HCT116 (cell line): ENCODE data around the gene PSD. TPM values are rescaled to one million over a fixed set of nuclear protein-coding genes. Genes with fewer than 3 reads are reported as not detected.

Experiments
- ATAC-seq: fragments of 200-7000 bp; cut with Tn5 transposase; 2 replicates; pipeline ENCODE4 v1.9.1; 2020; ENCODE audit warnings: mild to moderate bottlenecking, moderate library complexity
- BruUV-seq: library from RNA; stranded (reverse); fragments of 400-500 nt; replicated peaks from 2 replicates; lab custom pipeline; 2021; lab: Mats Ljungman, UMichigan
- CTCF ChIA-PET: fragments of 300-600 bp; sonication (Branson Sonifier 250); formaldehyde crosslinking; loops from one replicate; lab custom pipeline; 2021; ENCODE audit warnings: antibody characterized with exemption; lab: Charles Lee
- POLR2A ChIA-PET: fragments of 300-600, 350-600 bp; sonication (Branson Sonifier 250); formaldehyde crosslinking; loops from one replicate; lab custom pipeline; 2021; ENCODE audit warnings: antibody characterized with exemption; lab: Charles Lee
- RAD21 ChIA-PET, 2 experiments: fragments of 300-600 bp; sonication (Branson Sonifier 250); formaldehyde crosslinking; loops; one replicate each; lab custom pipeline; 2023; ENCODE audit warnings: low total read pairs in 2 of 2; ENCODE audit not compliant: uncharacterized antibody in 2 of 2, unreplicated experiment in 2 of 2, low non-redundant PET in 1 of 2; lab: Charles Lee
- DNase-seq: peaks from one replicate; pipeline ENCODE4 v3.0.0-alpha.2; 2010; ENCODE audit warnings: low read depth, low spot score
- H2AFZ ChIP-seq: fragments of 200-600 bp; shearing (Covaris generic), sonication (generic); 2 replicates; pipeline ENCODE4 v1.6.1; 2017; ENCODE audit warnings: low read depth, mixed run types, mixed read lengths, antibody characterized with exemption, low read length; ENCODE audit not compliant: poor library complexity, severe bottlenecking
- H3K27ac ChIP-seq: 2 replicates; pipeline ENCODE4 v1.5.1; 2012; ENCODE audit warnings: low read depth, low read length
- H3K27me3 ChIP-seq: fragments of 200-600 bp; sonication (generic); 2 replicates; pipeline ENCODE4 v1.6.1; 2016; ENCODE audit warnings: mixed run types, low read length, mixed read lengths; ENCODE audit not compliant: insufficient read depth
- H3K36me3 ChIP-seq, 2 experiments: fragments of 200-500 bp in 1 of 2; fragments of 200-600 bp in 1 of 2; sonication (Bioruptor generic) in 1 of 2; sonication (generic) in 1 of 2; 2 replicates each; pipeline versions ENCODE4 v1.5.1 to v1.6.1; 2014 to 2016; ENCODE audit warnings: low read length in 2 of 2, inconsistent platforms in 1 of 2, mixed read lengths in 1 of 2, mixed run types in 1 of 2; ENCODE audit not compliant: insufficient read depth in 2 of 2, control insufficient read depth in 1 of 2
- H3K4me1 ChIP-seq, 2 experiments: fragments of 200-600 bp in 1 of 2; sonication (generic) in 1 of 2; 2 replicates each; pipeline versions ENCODE4 v1.5.1 to v1.6.1; 2012 to 2017; ENCODE audit warnings: low read length in 2 of 2, inconsistent platforms in 1 of 2, mild to moderate bottlenecking in 1 of 2, mixed read lengths in 1 of 2, mixed run types in 1 of 2, moderate library complexity in 1 of 2; ENCODE audit not compliant: insufficient read depth in 2 of 2, control insufficient read depth in 1 of 2
- H3K4me2 ChIP-seq: fragments of 200-600 bp; sonication (generic); 2 replicates; pipeline ENCODE4 v1.6.1; 2017; ENCODE audit warnings: mixed run types, low read length, mixed read lengths
- H3K4me3 ChIP-seq, 2 experiments: fragments of 200-600 bp in 1 of 2; sonication (generic) in 1 of 2; replicated peaks in 1 of 2; 2 replicates each; pipeline ENCODE4 v1.5.1; 2011 to 2016; ENCODE audit warnings: low read length in 2 of 2, control low read depth in 1 of 2, low read depth in 1 of 2, mild to moderate bottlenecking in 1 of 2, mixed read lengths in 1 of 2, mixed run types in 1 of 2
- H3K79me2 ChIP-seq: fragments of 200-600 bp; sonication (generic); 2 replicates; pipeline ENCODE4 v1.6.1; 2017; ENCODE audit warnings: mild to moderate bottlenecking, mixed run types, low read length, moderate library complexity, mixed read lengths; ENCODE audit not compliant: insufficient read depth
- H3K9ac ChIP-seq: fragments of 200-600 bp; sonication (generic); 2 replicates; pipeline ENCODE4 v1.6.1; 2016; ENCODE audit warnings: low read length, mixed read lengths
- H3K9me2 ChIP-seq: fragments of 200-600 bp; sonication (generic), shearing (Covaris generic); 2 replicates; pipeline ENCODE4 v1.6.1; 2017; ENCODE audit warnings: mixed run types, mild to moderate bottlenecking, moderate library complexity; ENCODE audit not compliant: insufficient read depth
- H3K9me3 ChIP-seq, 2 experiments: fragments of 200-500 bp in 1 of 2; fragments of 200-600 bp in 1 of 2; sonication (Bioruptor generic) in 1 of 2; sonication (generic) in 1 of 2; 2 replicates each; pipeline ENCODE4 v1.6.1; 2014 to 2017; ENCODE audit warnings: low read length in 2 of 2, mixed read lengths in 2 of 2, inconsistent platforms in 1 of 2, low read depth in 1 of 2, mild to moderate bottlenecking in 1 of 2, mixed run types in 1 of 2, moderate library complexity in 1 of 2; ENCODE audit not compliant: control insufficient read depth in 1 of 2, insufficient read depth in 1 of 2
- H4K20me1 ChIP-seq: fragments of 200-600 bp; sonication (generic), shearing (Covaris generic); 2 replicates; pipeline ENCODE4 v1.6.1; 2017; ENCODE audit warnings: mixed run types, mild to moderate bottlenecking, moderate library complexity; ENCODE audit not compliant: insufficient read depth
- ATF3 ChIP-seq: IDR thresholded peaks from 2 replicates; pipeline ENCODE4 v1.6.1; 2012
- CBX3 ChIP-seq: IDR thresholded peaks from 2 replicates; pipeline ENCODE4 v1.6.1; 2012; ENCODE audit warnings: low read depth
- CEBPB ChIP-seq: IDR thresholded peaks from 2 replicates; pipeline ENCODE4 v1.6.1; 2012; ENCODE audit warnings: low read depth
- CTCF ChIP-seq, 3 experiments: fragments of 200-600 bp in 1 of 3; sonication (generic) in 1 of 3; IDR thresholded peaks in 2 of 3; conservative IDR thresholded peaks in 1 of 3; 2 replicates each; pipeline ENCODE4 v1.5.1; 2012 to 2017; ENCODE audit warnings: low read depth in 2 of 3, low read length in 2 of 3, antibody characterized with exemption in 1 of 3, borderline replicate concordance in 1 of 3, control low read depth in 1 of 3, mild to moderate bottlenecking in 1 of 3, mixed read lengths in 1 of 3, mixed run types in 1 of 3, moderate library complexity in 1 of 3; ENCODE audit not compliant: insufficient read depth in 1 of 3
- EGR1 ChIP-seq: IDR thresholded peaks from 2 replicates; pipeline ENCODE4 v1.6.1; 2012; ENCODE audit warnings: low read depth
- ELF1 ChIP-seq: IDR thresholded peaks from 2 replicates; pipeline ENCODE4 v1.6.1; 2012; ENCODE audit warnings: low read depth, borderline replicate concordance
- EZH2 ChIP-seq: fragments of 200-600 bp; sonication (generic); IDR thresholded peaks from 2 replicates; pipeline ENCODE4 v1.6.1; 2017; ENCODE audit warnings: antibody characterized with exemption, mixed run types
- EZH2phosphoT487 ChIP-seq: fragments of 200-600 bp; IDR thresholded peaks from 2 replicates; pipeline ENCODE4 v1.6.1; 2018; ENCODE audit warnings: antibody characterized with exemption, borderline replicate concordance
- FOSL1 ChIP-seq: IDR thresholded peaks from 2 replicates; pipeline ENCODE4 v1.6.1; 2012; ENCODE audit warnings: low read depth
- JUND ChIP-seq: IDR thresholded peaks from 2 replicates; pipeline ENCODE4 v1.6.1; 2012
- POLR2A ChIP-seq: IDR thresholded peaks from 2 replicates; pipeline ENCODE4 v1.7.0; 2011; ENCODE audit warnings: borderline replicate concordance; ENCODE audit not compliant: insufficient read depth, insufficient read length; ENCODE audit errors: extremely low read depth
- RAD21 ChIP-seq: IDR thresholded peaks from 2 replicates; pipeline ENCODE4 v1.6.1; 2012; ENCODE audit warnings: low read depth, mild to moderate bottlenecking
- SP1 ChIP-seq: IDR thresholded peaks from 2 replicates; pipeline ENCODE4 v1.6.1; 2012; ENCODE audit warnings: low read depth
- SRF ChIP-seq: IDR thresholded peaks from 2 replicates; pipeline ENCODE4 v1.6.1; 2012; ENCODE audit warnings: low read depth
- TCF7L2 ChIP-seq: IDR thresholded peaks from 2 replicates; pipeline ENCODE4 v1.7.0; 2011; ENCODE audit warnings: borderline replicate concordance, inconsistent platforms; ENCODE audit not compliant: insufficient read depth, insufficient read length; ENCODE audit errors: extremely low read depth
- ZFX ChIP-seq: fragments of 450-650 bp; IDR thresholded peaks from 2 replicates; pipeline ENCODE4 v1.6.1; 2017
- ZNF274 ChIP-seq: fragments of 200-500 bp; sonication (Bioruptor generic); IDR thresholded peaks from 2 replicates; pipeline ENCODE4 v1.6.1; 2014; ENCODE audit warnings: mild to moderate bottlenecking, low read depth, low read length, inconsistent platforms
- intact Hi-C: fragments of 100-400 bp; cut with micrococcal nuclease; formaldehyde crosslinking; loops from 2 replicates; pipeline ENCODE4 v1.10.0; 2022
- total RNA-seq: library from RNA; stranded (reverse); gene quantifications from one replicate; pipeline ENCODE4 v1.2.1, GENCODE V29; 2021; ENCODE audit not compliant: unreplicated experiment
- TF ChIP-seq, protein P1 (sequence below): IDR thresholded peaks from 2 replicates; pipeline ENCODE4 v1.6.1; 2012; ENCODE audit warnings: low read depth
- TF ChIP-seq, protein P2 (sequence below): IDR thresholded peaks from 2 replicates; pipeline ENCODE4 v1.6.1; 2011; ENCODE audit warnings: mild to moderate bottlenecking, low read length, moderate library complexity; ENCODE audit not compliant: insufficient replicate concordance; ENCODE audit errors: extremely low read depth

Gene PSD
- total RNA-seq, 1 experiment from 2014 or later = 9.7 TPM

DNA sequence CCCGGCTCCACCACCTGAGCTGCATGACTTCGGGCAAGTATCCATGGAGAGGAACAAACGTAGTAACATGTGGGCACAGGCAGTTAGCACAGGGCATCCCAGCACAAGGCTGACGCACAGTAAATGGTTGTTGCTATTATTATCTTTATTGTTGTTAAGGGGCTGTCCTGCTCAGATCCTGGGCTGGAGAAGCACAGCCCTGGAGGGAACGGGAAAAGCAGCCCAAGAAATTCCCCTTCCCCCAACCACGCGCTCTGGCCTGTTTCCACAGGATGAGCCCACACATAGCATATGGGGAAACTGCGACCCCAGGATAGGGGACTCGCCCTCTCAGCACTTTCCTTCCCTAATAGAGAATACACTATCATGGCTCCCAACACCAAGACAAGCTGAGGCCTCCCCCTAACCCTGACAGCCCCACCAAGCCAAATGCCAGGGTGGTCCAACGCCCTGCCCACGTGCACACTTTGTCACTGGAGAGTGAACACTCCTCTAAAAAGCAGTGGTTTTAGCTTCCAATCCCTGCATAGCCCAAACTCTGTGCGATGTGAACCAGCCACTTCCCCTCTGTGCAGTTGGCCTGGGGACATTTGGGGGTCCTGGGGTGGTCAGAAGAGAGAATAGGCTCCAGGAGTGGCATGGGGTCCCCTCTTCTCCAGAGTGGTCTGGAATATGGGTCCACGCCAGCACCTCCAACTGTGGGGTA, 11.0 kb downstream of the PSD start:
- Histone ChIP-seq H3K4me1 (peaks cover 11 to 26% of the 10 kb centered on the region in 2 experiments), H2AFZ (no peak overlapping the region), H3K79me2 (no peaks in the 10 kb centered on the region), H3K9ac (no peak overlapping the region), H3K9me3 (no peaks in the 10 kb centered on the region), H3K27ac (no peak overlapping the region; the same call in 1 of the 2 replicates), H4K20me1 (no peaks in the 10 kb centered on the region), H3K4me2 (peak overlapping the region; percentile 94; the same call in 1 of the 2 replicates), H3K27me3 (no peaks in the 10 kb centered on the region), H3K9me2 (no peaks in the 10 kb centered on the region), H3K36me3 (peaks cover 0 to 2% of the 10 kb centered on the region in 2 experiments; a peak in 1 of 4 replicates), H3K4me3 (0 out of 4 replicates have a peak overlapping the region, but pooled peaks of 1 of the 2 experiments have one; percentile 74)
- ATAC-seq (no peak), DNase-seq (no peak)
- TF ChIP-seq ELF1 = no peak
- TF ChIP-seq TCF7L2 = no peak
- TF ChIP-seq CTCF (IDR thresholded peaks at IDR 0.05 in 2 of 3, conservative IDR thresholded peaks at IDR 0.05 in 1 of 3; ENCODE audit: borderline replicate concordance in 1 of 3, insufficient read depth in 1 of 3, low read depth in 2 of 3, low read length in 2 of 3) = no peak
- no peak for TF ChIP-seq RAD21
- TF ChIP-seq EZH2 = no peak
- TF ChIP-seq POLR2A = no peak
- no peak for TF ChIP-seq JUND
- TF ChIP-seq CEBPB = no peak
- TF ChIP-seq SRF = no peak
- no peak for TF ChIP-seq ZNF274
- no peak for TF ChIP-seq FOSL1
- TF ChIP-seq SP1 = no peak
- no peak for TF ChIP-seq CBX3
- TF ChIP-seq, protein P1, sequence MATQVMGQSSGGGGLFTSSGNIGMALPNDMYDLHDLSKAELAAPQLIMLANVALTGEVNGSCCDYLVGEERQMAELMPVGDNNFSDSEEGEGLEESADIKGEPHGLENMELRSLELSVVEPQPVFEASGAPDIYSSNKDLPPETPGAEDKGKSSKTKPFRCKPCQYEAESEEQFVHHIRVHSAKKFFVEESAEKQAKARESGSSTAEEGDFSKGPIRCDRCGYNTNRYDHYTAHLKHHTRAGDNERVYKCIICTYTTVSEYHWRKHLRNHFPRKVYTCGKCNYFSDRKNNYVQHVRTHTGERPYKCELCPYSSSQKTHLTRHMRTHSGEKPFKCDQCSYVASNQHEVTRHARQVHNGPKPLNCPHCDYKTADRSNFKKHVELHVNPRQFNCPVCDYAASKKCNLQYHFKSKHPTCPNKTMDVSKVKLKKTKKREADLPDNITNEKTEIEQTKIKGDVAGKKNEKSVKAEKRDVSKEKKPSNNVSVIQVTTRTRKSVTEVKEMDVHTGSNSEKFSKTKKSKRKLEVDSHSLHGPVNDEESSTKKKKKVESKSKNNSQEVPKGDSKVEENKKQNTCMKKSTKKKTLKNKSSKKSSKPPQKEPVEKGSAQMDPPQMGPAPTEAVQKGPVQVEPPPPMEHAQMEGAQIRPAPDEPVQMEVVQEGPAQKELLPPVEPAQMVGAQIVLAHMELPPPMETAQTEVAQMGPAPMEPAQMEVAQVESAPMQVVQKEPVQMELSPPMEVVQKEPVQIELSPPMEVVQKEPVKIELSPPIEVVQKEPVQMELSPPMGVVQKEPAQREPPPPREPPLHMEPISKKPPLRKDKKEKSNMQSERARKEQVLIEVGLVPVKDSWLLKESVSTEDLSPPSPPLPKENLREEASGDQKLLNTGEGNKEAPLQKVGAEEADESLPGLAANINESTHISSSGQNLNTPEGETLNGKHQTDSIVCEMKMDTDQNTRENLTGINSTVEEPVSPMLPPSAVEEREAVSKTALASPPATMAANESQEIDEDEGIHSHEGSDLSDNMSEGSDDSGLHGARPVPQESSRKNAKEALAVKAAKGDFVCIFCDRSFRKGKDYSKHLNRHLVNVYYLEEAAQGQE = no peak
- no peak for TF ChIP-seq EGR1
- TF ChIP-seq ATF3 = no peak
- no peak for TF ChIP-seq ZFX
- no peak for TF ChIP-seq EZH2phosphoT487
- TF ChIP-seq, protein P2, sequence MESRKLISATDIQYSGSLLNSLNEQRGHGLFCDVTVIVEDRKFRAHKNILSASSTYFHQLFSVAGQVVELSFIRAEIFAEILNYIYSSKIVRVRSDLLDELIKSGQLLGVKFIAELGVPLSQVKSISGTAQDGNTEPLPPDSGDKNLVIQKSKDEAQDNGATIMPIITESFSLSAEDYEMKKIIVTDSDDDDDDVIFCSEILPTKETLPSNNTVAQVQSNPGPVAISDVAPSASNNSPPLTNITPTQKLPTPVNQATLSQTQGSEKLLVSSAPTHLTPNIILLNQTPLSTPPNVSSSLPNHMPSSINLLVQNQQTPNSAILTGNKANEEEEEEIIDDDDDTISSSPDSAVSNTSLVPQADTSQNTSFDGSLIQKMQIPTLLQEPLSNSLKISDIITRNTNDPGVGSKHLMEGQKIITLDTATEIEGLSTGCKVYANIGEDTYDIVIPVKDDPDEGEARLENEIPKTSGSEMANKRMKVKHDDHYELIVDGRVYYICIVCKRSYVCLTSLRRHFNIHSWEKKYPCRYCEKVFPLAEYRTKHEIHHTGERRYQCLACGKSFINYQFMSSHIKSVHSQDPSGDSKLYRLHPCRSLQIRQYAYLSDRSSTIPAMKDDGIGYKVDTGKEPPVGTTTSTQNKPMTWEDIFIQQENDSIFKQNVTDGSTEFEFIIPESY = no peak
- ChIA-PET CTCF (interaction anchor here (1.8 kb wide), 1 partner anchor 176 kb away, joined by 11 read pairs; no protein-coding TSS in a partner anchor), POLR2A (interaction anchor here (0.7 to 1.0 kb wide), 2 partner anchors 10 to 111 kb away, joined by 3 read pairs; no protein-coding TSS in a partner anchor), RAD21 (no interaction called here)
- BruUV-seq = no TSS peak
- intact Hi-C loops = no loop called here
